Vagina (tissue), 2 donors: Measurements from ENCODE around the gene CRAT.

Experiments used
- POLR2A ChIP-seq, 2 donors: fragments of 450-650 bp; IDR thresholded peaks; one replicate each; pipeline ENCODE4 v1.6.1; 2017; ENCODE audit warnings: antibody characterized with exemption in 2 of 2, mild to moderate bottlenecking in 2 of 2, moderate library complexity in 2 of 2
- TF ChIP-seq, protein P1 (sequence below), 3 experiments: fragments of 450-650 bp in 2 of 3; fragments of 200-600 bp in 1 of 3; sonication (generic) in 1 of 3; IDR thresholded peaks; one replicate each; pipeline ENCODE4 v1.5.1; 2017 to 2019; ENCODE audit warnings: antibody characterized with exemption in 3 of 3, mild to moderate bottlenecking in 2 of 3, moderate library complexity in 2 of 3

DNA sequence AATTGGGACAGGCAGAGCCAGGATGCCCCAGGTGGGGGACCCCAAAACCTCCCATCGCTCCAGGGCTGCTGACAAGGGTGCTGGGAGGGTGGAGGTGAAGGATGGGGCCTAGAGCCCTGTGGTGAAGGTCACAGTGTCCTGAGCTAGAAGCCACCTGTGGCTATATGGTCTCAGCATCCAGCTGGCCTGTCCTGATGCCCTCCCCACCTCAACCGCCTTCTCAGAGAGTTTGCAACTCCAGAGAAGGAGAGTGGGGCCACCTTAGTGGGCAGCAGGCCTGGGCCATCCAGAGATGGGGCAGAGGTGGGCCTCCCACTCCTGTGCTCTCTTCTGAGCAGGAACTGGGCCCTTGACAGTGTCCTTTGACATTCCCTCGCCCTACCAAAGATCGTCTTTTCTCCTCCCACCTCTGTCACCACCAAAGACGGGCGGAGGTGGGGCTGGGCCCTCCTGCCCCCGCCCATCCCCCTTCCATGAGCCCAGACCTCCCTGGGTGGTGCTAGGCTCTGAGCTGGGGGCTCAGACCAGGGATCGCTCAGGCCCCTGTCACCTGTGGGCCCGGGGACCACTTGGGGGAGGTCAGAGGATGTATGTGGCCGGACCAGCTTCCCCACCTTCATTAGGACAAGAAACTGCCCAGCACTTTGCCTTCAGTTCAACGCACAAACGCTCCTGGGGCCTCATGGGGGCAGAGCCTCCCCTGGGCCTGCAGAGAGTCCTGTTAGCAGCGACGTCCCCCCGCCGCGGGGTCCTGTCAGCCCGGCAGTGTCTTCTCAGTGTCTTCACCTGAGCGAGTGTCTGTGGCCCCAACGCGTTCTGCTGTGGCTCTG is 39.7 kb downstream of the CRAT start:
- TF ChIP-seq POLR2A (IDR thresholded peaks at IDR 0.05), result no peak
- TF ChIP-seq, protein P1, sequence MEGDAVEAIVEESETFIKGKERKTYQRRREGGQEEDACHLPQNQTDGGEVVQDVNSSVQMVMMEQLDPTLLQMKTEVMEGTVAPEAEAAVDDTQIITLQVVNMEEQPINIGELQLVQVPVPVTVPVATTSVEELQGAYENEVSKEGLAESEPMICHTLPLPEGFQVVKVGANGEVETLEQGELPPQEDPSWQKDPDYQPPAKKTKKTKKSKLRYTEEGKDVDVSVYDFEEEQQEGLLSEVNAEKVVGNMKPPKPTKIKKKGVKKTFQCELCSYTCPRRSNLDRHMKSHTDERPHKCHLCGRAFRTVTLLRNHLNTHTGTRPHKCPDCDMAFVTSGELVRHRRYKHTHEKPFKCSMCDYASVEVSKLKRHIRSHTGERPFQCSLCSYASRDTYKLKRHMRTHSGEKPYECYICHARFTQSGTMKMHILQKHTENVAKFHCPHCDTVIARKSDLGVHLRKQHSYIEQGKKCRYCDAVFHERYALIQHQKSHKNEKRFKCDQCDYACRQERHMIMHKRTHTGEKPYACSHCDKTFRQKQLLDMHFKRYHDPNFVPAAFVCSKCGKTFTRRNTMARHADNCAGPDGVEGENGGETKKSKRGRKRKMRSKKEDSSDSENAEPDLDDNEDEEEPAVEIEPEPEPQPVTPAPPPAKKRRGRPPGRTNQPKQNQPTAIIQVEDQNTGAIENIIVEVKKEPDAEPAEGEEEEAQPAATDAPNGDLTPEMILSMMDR (IDR thresholded peaks at IDR 0.05), result no peak
